WTC11 (cell line): Measurements from ENCODE around the gene IQCF6. TPM values are rescaled to one million over a fixed set of nuclear protein-coding genes. Genes with fewer than 3 reads are reported as not detected.

Source experiments
- ATAC-seq: fragments of 200-7000 bp; cut with Tn5 transposase; 2 replicates; pipeline ENCODE4 v1.10.0; 2021; ENCODE audit warnings: mild to moderate bottlenecking, moderate library complexity
- CTCF ChIA-PET: fragments of 300-600 bp; sonication (Branson Sonifier 250); formaldehyde crosslinking; loops from one replicate; lab custom pipeline; 2021; ENCODE audit warnings: antibody characterized with exemption; lab: Charles Lee
- POLR2A ChIA-PET: fragments of 350-600 bp; sonication (Branson Sonifier 250); formaldehyde crosslinking; loops from one replicate; lab custom pipeline; 2021; ENCODE audit warnings: antibody characterized with exemption; lab: Charles Lee
- DNase-seq: peaks from one replicate; pipeline ENCODE4 v3.0.0; 2021; ENCODE audit warnings: low spot score
- H3K27ac Mint-ChIP-seq: 2 replicates; pipeline ENCODE4 v1.8.0; 2021; ENCODE audit warnings: mixed read lengths
- H3K27me3 Mint-ChIP-seq: 2 replicates; pipeline ENCODE4 v1.8.0; 2021; ENCODE audit warnings: low read depth, mild to moderate bottlenecking, moderate library complexity, mixed read lengths
- H3K36me3 Mint-ChIP-seq: 2 replicates; pipeline ENCODE4 v1.8.0; 2021; ENCODE audit warnings: mixed read lengths
- H3K4me1 Mint-ChIP-seq: 2 replicates; pipeline ENCODE4 v1.8.0; 2022; ENCODE audit warnings: mixed read lengths
- H3K4me3 Mint-ChIP-seq: 2 replicates; pipeline ENCODE4 v1.8.0; 2021; ENCODE audit warnings: mild to moderate bottlenecking, moderate library complexity, mixed read lengths
- H3K9me3 Mint-ChIP-seq: 2 replicates; pipeline ENCODE4 v1.8.0; 2021; ENCODE audit warnings: mixed read lengths
- ARID4B ChIP-seq: sonication (generic); formaldehyde crosslinking; IDR thresholded peaks from 2 replicates; pipeline ENCODE4 v1.8.0; 2023; ENCODE audit warnings: missing genetic modification reagents, mild to moderate bottlenecking, borderline replicate concordance
- CBFB ChIP-seq: sonication (generic); formaldehyde crosslinking; IDR thresholded peaks from 2 replicates; pipeline ENCODE4 v1.8.1; 2022; ENCODE audit warnings: mild to moderate bottlenecking, low read depth, missing genetic modification reagents
- E2F4 ChIP-seq: sonication (generic); formaldehyde crosslinking; IDR thresholded peaks from 2 replicates; pipeline ENCODE4 v1.8.1; 2022; ENCODE audit warnings: low read depth, mild to moderate bottlenecking, moderate library complexity, missing genetic modification reagents, borderline replicate concordance
- E2F5 ChIP-seq: sonication (generic); formaldehyde crosslinking; IDR thresholded peaks from 2 replicates; pipeline ENCODE4 v1.8.1; 2022; ENCODE audit warnings: mild to moderate bottlenecking, moderate library complexity, missing genetic modification reagents
- GABPB1 ChIP-seq: sonication (generic); formaldehyde crosslinking; IDR thresholded peaks from 2 replicates; pipeline ENCODE4 v1.8.1; 2023; ENCODE audit warnings: mild to moderate bottlenecking, missing genetic modification reagents
- GTF2I ChIP-seq: fragments of 250-450 bp; sonication (Bioruptor Pico); conservative IDR thresholded peaks from 2 replicates; pipeline ENCODE4 v1.4.0; 2021; ENCODE audit warnings: mild to moderate bottlenecking
- IRF2 ChIP-seq: sonication (generic); formaldehyde crosslinking; IDR thresholded peaks from 2 replicates; pipeline ENCODE4 v1.8.0; 2022; ENCODE audit warnings: low read depth, missing genetic modification reagents, borderline replicate concordance
- KAT7 ChIP-seq: sonication (generic); formaldehyde crosslinking; IDR thresholded peaks from 2 replicates; pipeline ENCODE4 v1.8.1; 2023; ENCODE audit warnings: missing genetic modification reagents, mild to moderate bottlenecking, borderline replicate concordance
- MAX ChIP-seq: sonication (generic); formaldehyde crosslinking; IDR thresholded peaks from 2 replicates; pipeline ENCODE4 v1.8.0; 2022; ENCODE audit warnings: mild to moderate bottlenecking, missing genetic modification reagents
- NFE2L1 ChIP-seq: sonication (generic); formaldehyde crosslinking; IDR thresholded peaks from 2 replicates; pipeline ENCODE4 v1.8.1; 2023; ENCODE audit warnings: missing genetic modification reagents
- OVOL2 ChIP-seq: fragments of 250-450 bp; sonication (Bioruptor Pico); IDR thresholded peaks from 2 replicates; pipeline ENCODE4 v1.9.0; 2021; ENCODE audit warnings: mild to moderate bottlenecking, borderline replicate concordance
- RORB ChIP-seq: fragments of 250-450 bp; sonication (Bioruptor Pico); IDR thresholded peaks from 2 replicates; pipeline ENCODE4 v1.9.0; 2021; ENCODE audit warnings: mild to moderate bottlenecking
- USF2 ChIP-seq: sonication (generic); formaldehyde crosslinking; IDR thresholded peaks from 2 replicates; pipeline ENCODE4 v1.8.1; 2023; ENCODE audit warnings: mild to moderate bottlenecking, missing genetic modification reagents, moderate library complexity
- ZNF138 ChIP-seq: sonication (generic); formaldehyde crosslinking; conservative IDR thresholded peaks from 2 replicates; pipeline ENCODE4 v1.8.1; 2022; ENCODE audit warnings: mild to moderate bottlenecking, moderate library complexity, missing genetic modification reagents
- ZNF219 ChIP-seq: sonication (generic); formaldehyde crosslinking; IDR thresholded peaks from 2 replicates; pipeline ENCODE4 v1.8.0; 2023; ENCODE audit warnings: missing genetic modification reagents, mild to moderate bottlenecking, borderline replicate concordance
- total RNA-seq: library from RNA; stranded (reverse); gene quantifications from 3 replicates; pipeline ENCODE4 v1.2.3, GENCODE V29; 2021

IQCF6 gene
- total RNA-seq, 1 experiment from 2014 or later, result not detected

- CTCF ChIA-PET, result interaction anchor here (1.9 to 9.5 kb wide), 4 partner anchors 19 to 118 kb away, joined by 6 to 190 read pairs (median 42); no protein-coding TSS in a partner anchor
Measured at GRCh38 chr3:51800750-51801125, 21.7 kb upstream of the IQCF6 start.

More at GRCh38 chr3:51800750-51801125, 21.7 kb upstream of the IQCF6 start:
- DNase-seq (no peak), ATAC-seq (no peak)
- no peak overlapping the region for H3K4me3 Mint-ChIP-seq
- POLR2A ChIA-PET, result no interaction called here
- peak overlapping the region; percentile 58; the same call in 1 of the 2 replicates for H3K27ac Mint-ChIP-seq
- TF ChIP-seq OVOL2 (CRISPR knock-in tag), result no peak
- TF ChIP-seq MAX (CRISPR knock-in tag), result no peak
- TF ChIP-seq NFE2L1 (CRISPR knock-in tag), result no peak
- TF ChIP-seq GABPB1, result no peak
- TF ChIP-seq CBFB (CRISPR knock-in tag), result no peak
- TF ChIP-seq ZNF138, result no peak
- TF ChIP-seq USF2 (CRISPR knock-in tag), result no peak
- no peak for TF ChIP-seq E2F5 (CRISPR knock-in tag)
- no peak for TF ChIP-seq IRF2 (CRISPR knock-in tag)
- no peak for TF ChIP-seq KAT7 (CRISPR knock-in tag)
- TF ChIP-seq ARID4B, result no peak
- no peak for TF ChIP-seq E2F4
- no peak for TF ChIP-seq RORB (CRISPR knock-in tag)
- no peak for TF ChIP-seq GTF2I
- no peak for TF ChIP-seq ZNF219 (CRISPR knock-in tag)
- no peaks in the 10 kb centered on the region for H3K36me3 Mint-ChIP-seq
- no peaks in the 10 kb centered on the region for H3K27me3 Mint-ChIP-seq
- H3K4me1 Mint-ChIP-seq, result peaks cover 63% of the 10 kb centered on the region
- H3K9me3 Mint-ChIP-seq, result no peaks in the 10 kb centered on the region
